Measurements from ENCODE around the gene GLIS1. TPM values are rescaled to one million over a fixed set of nuclear protein-coding genes. Genes with fewer than 3 reads are reported as not detected.
"Not testable (repeated sequence)": the region's sequence is repeated elsewhere in the genome, so short reads cannot be mapped to it uniquely, and the experiment has no call there.

GLIS1 gene
- total RNA-seq, 2 experiments from 2014 or later = not detected

DNA sequence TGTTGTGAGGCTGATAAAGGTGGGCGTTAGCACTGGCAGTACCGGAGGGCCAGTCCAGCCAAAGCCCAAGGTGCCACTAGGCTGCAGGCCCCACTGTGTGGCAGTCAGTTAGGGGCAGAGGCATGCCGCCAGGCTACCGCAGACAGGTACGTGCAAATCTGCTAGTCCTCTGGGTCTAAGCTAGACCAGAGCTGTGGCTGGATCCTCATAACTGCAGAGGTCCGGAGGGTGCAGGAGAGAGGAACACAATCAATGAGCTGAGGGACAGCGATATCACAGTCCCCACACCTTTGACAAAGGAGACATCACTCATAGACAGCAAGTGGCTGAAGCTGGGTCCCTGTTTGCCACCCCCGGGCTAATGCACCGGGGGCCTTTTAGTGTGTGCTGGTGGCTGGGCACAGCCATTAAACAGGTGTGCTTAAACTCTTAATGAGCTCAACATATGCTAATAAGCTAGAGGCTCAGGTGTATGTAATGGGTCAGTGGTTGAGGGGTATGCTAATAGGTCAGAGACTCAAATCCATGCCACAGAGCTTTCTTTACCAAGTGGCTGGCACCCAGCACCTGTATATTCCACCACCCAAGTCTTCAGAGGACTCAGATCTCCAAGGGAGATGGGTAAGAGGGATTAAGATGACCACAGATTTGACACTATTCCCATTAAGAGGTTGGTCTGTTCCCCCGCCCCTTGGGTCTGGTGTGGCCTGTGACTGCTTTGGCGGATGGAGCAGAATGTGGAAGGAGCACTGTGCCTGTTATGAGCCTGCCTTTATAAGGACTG is 82.0 kb downstream of the GLIS1 start:
- no peak for DNase-seq
- Mint-ChIP-seq H3K27me3 (peaks cover 14% of the 10 kb centered on the region), H3K4me1 (no peaks in the 10 kb centered on the region), H3K36me3 (ENCODE audit: low read depth) (no peaks in the 10 kb centered on the region), H3K9me3 (no peaks in the 10 kb centered on the region), H3K4me3 (no peak overlapping the region), H3K27ac (no peak overlapping the region)
- CTCF ChIA-PET = no interaction called here
- POLR2A ChIA-PET = no interaction called here

DNA sequence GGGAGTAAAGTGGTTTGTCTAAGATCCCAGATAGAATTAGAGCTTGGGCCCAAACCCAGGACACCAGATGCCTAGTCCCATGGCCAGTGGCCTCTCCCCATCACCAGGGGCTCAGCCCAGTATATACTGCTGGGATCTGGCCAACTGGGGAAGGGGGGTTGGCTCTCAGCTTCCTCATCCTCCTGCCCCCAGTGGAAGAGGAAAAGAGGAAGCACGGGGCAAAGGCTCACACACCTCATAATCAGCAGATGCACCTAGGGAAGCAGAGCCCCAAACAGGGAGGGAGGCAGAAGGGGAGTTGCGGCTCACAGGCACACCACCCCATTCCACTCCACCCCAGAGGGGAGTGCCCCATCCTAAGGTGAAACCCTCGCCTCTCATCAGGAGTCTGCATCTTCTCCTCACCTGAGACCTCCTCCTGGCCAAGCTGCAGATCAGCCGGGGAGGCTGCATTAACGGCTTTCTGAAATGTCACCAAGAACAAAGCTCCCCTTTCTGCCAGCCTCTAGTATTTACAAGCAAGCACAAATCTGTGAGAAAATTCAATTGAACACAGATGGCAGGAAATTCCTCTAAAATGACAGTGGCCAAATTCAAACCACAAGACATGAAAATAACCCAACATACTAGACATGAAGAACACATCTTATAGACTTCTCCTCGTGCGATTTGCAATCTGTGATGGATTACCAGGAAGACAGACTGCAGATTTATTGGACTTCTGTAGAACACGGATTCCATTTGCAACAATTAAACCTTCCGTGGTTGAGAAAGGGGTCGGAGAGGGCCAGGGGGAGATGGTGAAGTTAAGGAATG is 82.8 kb downstream of the GLIS1 start:
- H3K27me3 Mint-ChIP-seq = peaks cover 14% of the 10 kb centered on the region
- H3K27ac Mint-ChIP-seq = no peak overlapping the region
- H3K4me3 Mint-ChIP-seq = no peak overlapping the region
- no peaks in the 10 kb centered on the region for H3K36me3 Mint-ChIP-seq (ENCODE audit: low read depth)
- ChIA-PET CTCF (no interaction called here), POLR2A (no interaction called here)
- DNase-seq = no peak
- no peaks in the 10 kb centered on the region for H3K4me1 Mint-ChIP-seq
- H3K9me3 Mint-ChIP-seq = no peaks in the 10 kb centered on the region

DNA sequence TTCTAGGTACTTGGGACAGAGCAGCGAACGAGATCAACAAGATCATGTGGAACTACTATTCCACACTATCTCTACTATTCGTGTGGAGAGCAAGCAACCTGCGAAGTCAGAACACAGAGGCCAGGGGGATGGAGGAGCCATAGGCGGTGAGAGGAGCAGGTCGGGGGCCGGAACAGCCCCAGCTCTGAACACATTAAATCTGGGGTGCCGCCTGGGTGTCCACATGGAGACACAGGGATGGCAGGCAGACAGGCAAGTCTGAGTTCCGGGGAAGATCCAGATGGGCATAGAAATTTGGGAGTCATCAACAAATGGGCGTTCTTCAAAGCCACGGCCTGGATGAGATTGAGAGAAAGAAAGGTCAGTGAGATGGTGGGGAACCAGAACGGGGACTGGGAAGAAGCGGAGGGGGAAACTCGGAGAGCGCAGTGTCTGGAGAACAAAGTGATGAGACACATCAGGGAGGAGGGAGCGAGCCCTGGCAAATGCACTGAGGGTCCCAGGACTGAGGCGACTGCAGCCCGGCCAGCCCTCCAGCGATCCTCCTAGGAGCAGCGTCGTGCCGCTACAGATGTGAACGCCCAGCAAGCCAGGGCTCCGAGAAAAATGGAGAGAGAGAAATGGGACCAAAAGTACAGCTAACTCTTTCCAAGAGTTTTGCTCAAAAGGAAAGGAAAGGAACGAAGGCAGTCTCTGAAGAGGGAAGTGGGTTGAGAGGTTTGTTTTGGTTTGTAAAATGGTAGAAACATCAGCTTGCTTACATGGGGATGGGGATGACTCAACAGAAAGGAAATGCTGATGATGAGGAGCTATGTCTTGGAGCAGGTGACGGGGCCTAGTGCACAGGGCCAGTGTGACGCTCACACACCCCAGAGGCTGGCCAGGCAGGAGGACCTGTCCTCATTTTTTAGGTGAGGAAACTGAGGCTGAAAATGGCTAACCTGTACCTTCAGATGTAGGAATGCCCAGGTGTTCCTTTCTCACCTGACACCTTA is 84.5 kb downstream of the GLIS1 start:
- no peaks in the 10 kb centered on the region for H3K36me3 Mint-ChIP-seq (ENCODE audit: low read depth)
- H3K4me1 Mint-ChIP-seq = no peaks in the 10 kb centered on the region
- no peak for DNase-seq
- H3K27ac Mint-ChIP-seq = no peak overlapping the region
- ChIA-PET POLR2A (no interaction called here), CTCF (no interaction called here)
- H3K27me3 Mint-ChIP-seq = peaks cover 16% of the 10 kb centered on the region
- no peaks in the 10 kb centered on the region for H3K9me3 Mint-ChIP-seq
- no peak overlapping the region for H3K4me3 Mint-ChIP-seq

DNA sequence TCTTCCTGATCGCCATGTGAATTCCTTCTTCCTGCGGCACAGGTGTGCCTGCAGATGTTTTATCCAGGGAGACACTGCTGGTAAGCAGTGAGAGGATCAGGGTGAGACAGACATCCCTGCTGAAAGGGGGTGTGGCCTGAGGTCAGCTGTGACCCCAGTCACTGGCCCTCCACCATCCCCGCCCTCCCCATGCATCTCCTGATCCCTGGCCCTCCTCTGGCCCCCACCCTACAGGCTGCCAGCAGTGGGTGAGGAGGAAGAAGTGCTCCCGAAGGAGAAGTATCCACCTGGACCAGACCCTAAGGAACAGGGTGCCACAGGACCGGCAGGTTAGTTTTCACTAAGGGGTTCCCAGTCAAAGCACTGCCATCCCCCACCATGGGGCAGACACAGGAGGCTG is 85.3 kb downstream of the GLIS1 start:
- Mint-ChIP-seq H3K27ac (no peak overlapping the region), H3K36me3 (ENCODE audit: low read depth) (no peaks in the 10 kb centered on the region), H3K27me3 (peaks cover 16% of the 10 kb centered on the region), H3K4me1 (no peaks in the 10 kb centered on the region), H3K4me3 (no peak overlapping the region), H3K9me3 (no peaks in the 10 kb centered on the region)
- DNase-seq = no peak
- ChIA-PET POLR2A (no interaction called here), CTCF (interaction anchor here (0.5 kb wide), 1 partner anchor 96 kb away, joined by 3 read pairs; no protein-coding TSS in a partner anchor)

DNA sequence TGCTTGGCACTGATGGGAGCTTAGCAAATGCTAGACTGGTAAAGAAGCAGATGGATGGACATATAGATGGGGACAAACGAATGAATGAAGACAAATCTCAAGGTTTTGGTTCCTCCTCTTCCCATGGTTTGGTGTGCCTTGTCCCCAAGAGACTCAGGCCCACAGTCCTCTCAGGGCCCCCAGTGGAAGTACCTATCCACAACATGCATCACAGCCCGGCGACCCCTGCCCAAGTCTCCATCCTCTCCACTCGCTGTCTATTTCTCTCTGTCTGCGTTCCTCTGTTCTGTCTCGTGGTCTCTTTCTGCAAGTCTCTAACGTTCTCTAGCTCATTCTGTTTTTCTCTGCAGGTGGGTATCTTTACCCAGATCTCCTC is 85.8 kb downstream of the GLIS1 start:
- no peak overlapping the region for H3K27ac Mint-ChIP-seq
- ChIA-PET CTCF (interaction anchor here (0.5 kb wide), 1 partner anchor 97 kb away, joined by 3 read pairs; no protein-coding TSS in a partner anchor), POLR2A (no interaction called here)
- H3K36me3 Mint-ChIP-seq (ENCODE audit: low read depth) = no peaks in the 10 kb centered on the region
- H3K4me3 Mint-ChIP-seq = no peak overlapping the region
- H3K9me3 Mint-ChIP-seq = no peaks in the 10 kb centered on the region
- peaks cover 18% of the 10 kb centered on the region for H3K27me3 Mint-ChIP-seq
- no peaks in the 10 kb centered on the region for H3K4me1 Mint-ChIP-seq
- DNase-seq = no peak

DNA sequence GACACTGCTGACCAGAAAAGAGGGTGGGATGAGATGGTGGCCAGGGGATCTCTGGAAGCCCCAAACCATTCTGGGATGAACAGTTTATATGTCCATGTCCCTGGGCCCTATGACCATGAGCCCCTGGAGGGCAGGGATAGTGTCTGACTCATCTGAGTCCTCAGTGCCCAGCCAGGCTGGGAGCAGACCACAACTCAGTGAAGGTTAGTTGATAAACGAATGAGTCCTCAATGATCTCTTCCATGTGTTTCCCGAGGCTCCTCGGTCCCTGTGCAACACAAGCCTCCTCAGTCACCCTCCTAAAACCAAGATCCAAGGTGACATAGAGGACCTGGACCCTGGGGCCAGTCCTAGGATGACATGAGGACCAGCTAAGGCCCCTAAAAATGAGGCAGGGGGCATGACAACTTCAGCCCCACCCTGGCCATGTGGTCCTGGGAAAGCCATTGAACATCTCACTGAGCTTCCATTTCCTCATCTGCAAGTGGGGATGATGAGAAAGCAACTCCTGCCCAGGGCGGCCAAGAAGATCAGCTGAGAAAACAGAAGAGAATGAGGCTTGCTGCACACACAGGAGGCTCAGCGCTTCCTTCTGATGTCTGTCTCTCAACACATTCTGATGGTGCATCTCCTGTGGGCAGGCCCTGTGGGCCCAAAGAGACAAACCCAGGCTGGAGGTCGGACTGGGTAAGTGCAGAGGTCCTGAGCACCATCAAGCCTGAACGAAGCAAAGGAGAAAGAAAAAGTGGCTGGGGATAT is 86.3 kb downstream of the GLIS1 start:
- H3K27ac Mint-ChIP-seq = no peak overlapping the region
- H3K27me3 Mint-ChIP-seq = peaks cover 21% of the 10 kb centered on the region
- DNase-seq = no peak
- H3K4me3 Mint-ChIP-seq = no peak overlapping the region
- H3K9me3 Mint-ChIP-seq = no peaks in the 10 kb centered on the region
- no peaks in the 10 kb centered on the region for H3K36me3 Mint-ChIP-seq (ENCODE audit: low read depth)
- H3K4me1 Mint-ChIP-seq = no peaks in the 10 kb centered on the region
- POLR2A ChIA-PET = no interaction called here
- CTCF ChIA-PET = no interaction called here

DNA sequence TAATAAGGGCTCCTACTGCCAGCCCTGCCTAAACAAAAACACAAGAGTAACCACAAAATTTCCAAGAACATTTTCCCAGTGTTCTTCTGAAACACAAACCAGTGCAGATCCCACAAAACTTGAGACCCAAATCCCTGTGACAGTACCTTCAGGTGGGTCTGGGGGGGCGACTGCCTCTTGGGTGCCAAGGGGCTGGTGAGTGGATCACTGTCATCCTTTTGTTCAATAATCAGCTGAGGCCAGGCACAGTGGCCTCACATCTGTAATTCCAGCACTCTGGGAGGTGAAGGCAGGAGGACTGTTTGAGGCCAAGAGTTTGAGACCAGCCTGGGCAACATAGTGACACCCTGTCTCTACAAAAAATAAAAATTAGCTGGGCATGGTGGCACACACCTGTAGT is 87.6 kb downstream of the GLIS1 start:
- CTCF ChIA-PET = no interaction called here
- H3K27ac Mint-ChIP-seq = no peak overlapping the region
- POLR2A ChIA-PET = no interaction called here
- H3K4me3 Mint-ChIP-seq = no peak overlapping the region
- DNase-seq = no peak
- peaks cover 26% of the 10 kb centered on the region for H3K27me3 Mint-ChIP-seq
- H3K9me3 Mint-ChIP-seq = no peaks in the 10 kb centered on the region
- H3K36me3 Mint-ChIP-seq (ENCODE audit: low read depth) = no peaks in the 10 kb centered on the region
- no peaks in the 10 kb centered on the region for H3K4me1 Mint-ChIP-seq

DNA sequence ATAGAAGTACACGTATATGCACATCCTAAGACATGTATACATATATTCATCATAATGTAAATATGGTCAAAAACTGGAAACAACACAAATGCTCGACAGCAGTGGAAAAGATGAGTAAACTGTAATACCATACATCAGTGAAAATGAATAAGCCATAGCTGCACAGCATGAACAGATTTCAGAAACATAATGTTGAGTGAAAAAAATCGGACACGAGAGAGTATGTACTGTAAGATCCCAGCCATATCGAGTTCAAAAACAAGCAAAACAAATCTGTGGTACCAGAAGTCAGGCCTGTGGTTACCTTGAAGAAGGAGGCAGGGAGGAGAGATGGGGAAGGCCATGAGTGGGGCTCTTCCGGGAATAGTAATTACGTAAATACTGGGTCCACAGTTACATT is 90.4 kb downstream of the GLIS1 start:
- POLR2A ChIA-PET = no interaction called here
- Mint-ChIP-seq H3K4me3 (no peak overlapping the region), H3K4me1 (no peaks in the 10 kb centered on the region), H3K27ac (no peak overlapping the region), H3K36me3 (ENCODE audit: low read depth) (no peaks in the 10 kb centered on the region), H3K9me3 (no peaks in the 10 kb centered on the region), H3K27me3 (peaks cover 16% of the 10 kb centered on the region)
- DNase-seq = no peak
- CTCF ChIA-PET = interaction anchor here (0.7 kb wide), 1 partner anchor 192 kb away, joined by 4 read pairs; no protein-coding TSS in a partner anchor

DNA sequence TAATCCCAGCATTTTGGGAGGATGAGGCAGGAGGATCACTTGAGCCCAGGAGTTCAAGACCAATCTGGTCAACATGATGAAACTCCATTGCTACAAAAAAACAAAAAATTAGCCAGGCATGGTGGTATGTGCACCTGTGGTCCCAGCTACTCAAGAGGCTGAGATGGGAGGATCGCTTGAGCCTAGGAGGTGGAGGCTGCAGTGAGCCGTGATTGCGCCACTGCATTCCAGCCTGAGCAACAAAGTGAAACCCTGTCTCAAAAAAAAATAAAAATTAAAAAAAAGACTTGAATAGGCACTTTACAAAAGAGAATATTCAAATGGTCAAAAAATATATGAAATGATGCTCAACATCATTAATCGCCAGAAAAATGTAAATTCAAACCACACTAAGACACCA is 91.0 kb downstream of the GLIS1 start:
- DNase-seq; H3K4me1 Mint-ChIP-seq; H3K36me3 Mint-ChIP-seq (ENCODE audit: low read depth); H3K4me3 Mint-ChIP-seq; H3K9me3 Mint-ChIP-seq; POLR2A ChIA-PET; H3K27ac Mint-ChIP-seq: not testable (repeated sequence)
- H3K27me3 Mint-ChIP-seq = peaks cover 16% of the 10 kb centered on the region
- CTCF ChIA-PET = interaction anchor here (0.7 kb wide), 1 partner anchor 191 kb away, joined by 4 read pairs; no protein-coding TSS in a partner anchor

DNA sequence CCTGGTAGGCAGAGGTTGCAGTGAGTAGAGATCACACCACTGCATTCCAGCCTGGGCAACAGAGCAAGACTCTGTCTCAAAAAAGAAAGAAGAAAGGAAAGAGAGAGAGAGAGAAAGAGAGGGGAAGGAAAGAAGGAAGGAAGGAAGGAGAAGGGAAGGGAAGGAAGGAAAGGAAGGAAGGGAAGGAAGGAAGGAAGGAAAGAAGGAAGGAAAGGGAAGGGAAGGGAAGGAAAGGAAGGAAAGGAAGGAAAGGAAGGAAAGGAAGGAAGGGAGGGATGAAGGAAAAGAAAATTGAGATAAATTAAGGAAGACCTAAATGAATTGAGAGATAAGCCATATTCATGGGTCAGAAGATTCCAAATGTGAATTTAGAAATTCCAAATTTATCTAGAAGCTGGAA is 92.2 kb downstream of the GLIS1 start:
- Mint-ChIP-seq H3K4me3 (no peak overlapping the region), H3K27me3 (peaks cover 16% of the 10 kb centered on the region), H3K4me1 (no peaks in the 10 kb centered on the region), H3K27ac (no peak overlapping the region), H3K36me3 (ENCODE audit: low read depth) (no peaks in the 10 kb centered on the region), H3K9me3 (no peaks in the 10 kb centered on the region)
- ChIA-PET CTCF (no interaction called here), POLR2A (no interaction called here)
- DNase-seq = no peak

DNA sequence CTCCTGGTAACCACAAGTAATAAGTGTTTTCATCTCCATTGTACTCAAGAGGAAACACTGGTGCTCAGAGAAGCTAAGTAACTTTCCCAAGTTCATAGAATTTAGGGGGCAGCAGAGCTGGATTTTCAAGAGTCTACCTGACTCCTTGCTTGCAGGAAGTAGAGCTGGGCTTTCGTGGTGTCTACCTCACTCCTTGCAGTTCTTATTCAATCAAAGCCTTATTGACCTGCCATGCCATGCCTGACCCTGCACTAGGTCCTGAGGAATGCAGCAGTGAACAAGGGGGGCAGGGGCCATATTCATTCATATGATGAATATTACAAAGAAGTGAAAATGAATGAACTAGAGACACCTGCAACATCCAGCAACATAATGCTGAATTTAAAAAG is 93.3 kb downstream of the GLIS1 start:
- H3K4me1 Mint-ChIP-seq = no peaks in the 10 kb centered on the region
- no peaks in the 10 kb centered on the region for H3K36me3 Mint-ChIP-seq (ENCODE audit: low read depth)
- no peaks in the 10 kb centered on the region for H3K9me3 Mint-ChIP-seq
- no peak overlapping the region for H3K4me3 Mint-ChIP-seq
- ChIA-PET CTCF (no interaction called here), POLR2A (no interaction called here)
- H3K27ac Mint-ChIP-seq = no peak overlapping the region
- peaks cover 16% of the 10 kb centered on the region for H3K27me3 Mint-ChIP-seq
- DNase-seq = no peak

DNA sequence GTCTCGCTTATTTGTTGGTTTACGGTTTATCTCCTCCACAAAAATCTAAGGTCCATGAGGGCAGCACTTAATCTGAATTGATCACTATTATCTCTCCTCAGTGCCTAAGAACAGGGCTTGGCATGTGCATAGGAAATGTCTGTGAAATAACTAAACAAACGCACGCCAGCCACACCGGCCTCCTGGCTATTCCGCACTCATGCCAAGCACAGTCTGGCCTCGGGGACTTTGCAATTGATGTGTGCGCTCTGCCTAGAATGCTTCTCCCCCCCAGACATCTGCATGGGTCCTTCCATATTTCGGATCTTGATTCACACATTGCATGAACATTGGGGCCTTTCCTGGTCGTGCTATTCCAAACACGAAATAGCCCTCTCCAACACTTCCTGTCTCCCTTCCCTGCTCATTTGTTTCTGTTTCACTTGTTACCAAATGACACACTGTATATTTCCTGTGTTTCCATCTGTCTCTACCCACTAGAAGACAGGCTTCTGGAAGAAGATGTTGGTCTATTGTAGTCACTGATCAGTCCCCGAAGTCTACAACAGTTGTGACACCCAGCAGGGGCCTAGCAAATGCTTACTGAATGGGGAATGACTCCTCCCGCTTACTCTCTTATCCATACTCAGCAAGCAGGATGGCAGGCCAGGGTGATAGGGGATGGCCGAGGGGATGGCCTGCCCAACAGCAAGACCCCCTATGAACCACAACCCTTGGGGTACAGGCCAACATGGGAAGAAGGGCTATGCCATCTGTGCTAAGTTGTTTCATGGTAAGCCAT is 93.9 kb downstream of the GLIS1 start:
- no peaks in the 10 kb centered on the region for H3K4me1 Mint-ChIP-seq
- H3K9me3 Mint-ChIP-seq = no peaks in the 10 kb centered on the region
- peaks cover 16% of the 10 kb centered on the region for H3K27me3 Mint-ChIP-seq
- no peak for DNase-seq
- ChIA-PET CTCF (no interaction called here), POLR2A (no interaction called here)
- H3K4me3 Mint-ChIP-seq = no peak overlapping the region
- no peak overlapping the region for H3K27ac Mint-ChIP-seq
- H3K36me3 Mint-ChIP-seq (ENCODE audit: low read depth) = no peaks in the 10 kb centered on the region
